T follicular helper cell (primary cell): ENCODE measurements around the gene MYO5B.

Experiments
- DNase-seq: peaks from one replicate; pipeline ENCODE4 v3.0.0-alpha.2; 2020; ENCODE audit warnings: low read depth

MYO5B gene

DNA sequence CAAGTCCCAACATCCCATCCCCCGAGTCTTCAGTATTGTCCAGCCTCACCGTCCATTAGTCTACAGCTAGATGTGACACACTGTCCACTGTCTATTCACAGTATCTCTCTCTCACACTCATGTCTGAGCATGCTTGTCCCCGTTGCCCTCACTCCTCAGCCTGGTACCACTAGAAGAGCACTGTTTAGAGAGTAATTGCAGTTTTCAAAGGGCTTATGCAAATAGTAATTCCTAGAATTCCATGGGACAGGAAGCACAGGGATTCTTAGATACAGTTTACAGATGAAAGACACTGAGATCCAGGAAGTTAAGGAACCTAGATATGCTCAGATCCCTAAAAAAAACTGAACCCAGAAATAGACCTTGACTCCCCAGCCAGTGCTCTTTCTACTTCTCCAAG lies 125.5 kb downstream of the MYO5B start:
- DNase-seq: no peak

GRCh38 chr18:50065527-50065926 lies 129.4 kb downstream of the MYO5B start:
- DNase-seq: no peak

GRCh38 chr18:50065039-50065438 lies 129.9 kb downstream of the MYO5B start:
- DNase-seq: no peak

GRCh38 chr18:50061876-50062517 lies 132.9 kb downstream of the MYO5B start:
- DNase-seq: no peak

DNA sequence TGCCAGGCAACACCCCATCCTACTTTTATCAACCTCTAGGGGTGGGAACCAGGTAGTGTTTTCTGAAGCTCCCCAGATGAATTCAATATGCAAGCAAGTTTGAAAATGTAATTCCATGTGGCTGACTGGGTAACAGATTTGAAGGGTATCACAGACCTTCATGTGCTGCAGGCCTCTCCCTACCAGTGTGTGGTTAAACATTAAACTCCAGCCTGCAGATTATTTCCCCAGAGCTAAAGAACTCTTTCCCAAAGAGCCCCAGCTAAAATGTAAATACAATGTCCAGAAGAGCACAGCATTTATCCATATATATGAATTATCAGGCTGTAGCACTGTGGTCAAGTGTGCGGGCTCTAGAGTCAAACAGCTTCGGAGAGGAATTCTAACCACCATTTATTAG lies 134.1 kb downstream of the MYO5B start:
- DNase-seq: no peak

DNA sequence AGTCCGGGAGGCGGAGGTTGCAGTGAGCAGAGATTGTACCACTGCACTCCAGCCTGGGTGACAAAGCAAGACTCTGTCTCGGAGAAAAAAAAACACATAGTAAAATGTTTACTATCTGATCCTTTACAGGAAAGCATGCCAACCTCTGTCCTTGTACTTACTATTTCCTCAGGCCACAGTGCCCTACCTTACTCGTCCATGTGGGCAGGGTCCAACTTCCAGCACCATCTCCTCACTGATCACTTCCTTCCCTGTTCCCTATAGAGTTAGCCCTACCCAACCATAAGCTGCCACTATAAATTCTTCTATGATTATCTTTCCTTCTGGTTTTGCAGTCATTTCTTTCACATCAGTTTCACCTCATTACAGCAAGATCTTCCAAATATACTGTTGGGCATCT lies 136.2 kb downstream of the MYO5B start:
- DNase-seq: no peak

- no peak for DNase-seq
Observed at GRCh38 chr18:50057009-50057408, 137.9 kb downstream of the MYO5B start.

DNA sequence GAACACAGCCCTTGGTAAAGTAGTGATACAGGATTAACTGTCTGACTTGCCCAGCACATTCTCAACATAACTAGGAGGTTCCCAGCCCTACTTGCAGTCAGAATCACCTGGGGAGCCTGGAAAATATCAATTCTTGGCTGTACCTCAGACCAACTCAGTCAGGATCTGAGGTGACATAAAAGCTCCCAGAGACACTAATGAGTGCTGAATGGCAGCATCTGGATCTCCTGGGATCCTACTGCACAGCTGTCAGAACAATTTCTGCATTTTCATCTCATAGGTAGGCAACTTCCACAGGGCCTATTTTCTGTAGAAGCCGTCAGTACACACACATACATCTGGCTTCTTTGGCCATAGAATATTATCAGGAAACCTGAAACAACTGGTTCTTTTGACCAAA lies 138.8 kb downstream of the MYO5B start:
- DNase-seq: no peak

- no peak for DNase-seq
Observed at GRCh38 chr18:50055488-50055887, 139.5 kb downstream of the MYO5B start.

GRCh38 chr18:50053111-50053510 lies 141.8 kb downstream of the MYO5B start:
- DNase-seq: no peak

GRCh38 chr18:50051288-50051687 lies 143.7 kb downstream of the MYO5B start:
- DNase-seq: no peak

DNA sequence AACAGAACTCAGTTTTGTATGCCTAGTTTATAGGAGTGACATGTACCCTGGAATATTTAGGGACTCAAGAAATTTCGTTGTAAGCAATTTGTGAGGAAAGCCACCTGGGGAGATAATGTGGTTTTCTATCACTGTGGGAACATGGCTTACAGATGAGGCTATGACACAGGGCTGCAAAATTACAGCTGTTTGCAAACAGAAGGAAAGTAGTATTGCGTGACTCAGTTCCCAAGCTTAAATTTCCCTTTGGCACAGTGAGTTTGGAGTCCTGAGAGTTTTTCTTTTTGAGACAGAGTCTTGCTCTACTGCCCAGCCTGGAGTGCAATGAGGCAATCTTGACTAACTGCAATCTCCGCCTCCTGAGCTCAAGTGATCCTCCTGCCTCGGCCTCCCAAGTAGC lies 149.8 kb downstream of the MYO5B start:
- no peak for DNase-seq

DNA sequence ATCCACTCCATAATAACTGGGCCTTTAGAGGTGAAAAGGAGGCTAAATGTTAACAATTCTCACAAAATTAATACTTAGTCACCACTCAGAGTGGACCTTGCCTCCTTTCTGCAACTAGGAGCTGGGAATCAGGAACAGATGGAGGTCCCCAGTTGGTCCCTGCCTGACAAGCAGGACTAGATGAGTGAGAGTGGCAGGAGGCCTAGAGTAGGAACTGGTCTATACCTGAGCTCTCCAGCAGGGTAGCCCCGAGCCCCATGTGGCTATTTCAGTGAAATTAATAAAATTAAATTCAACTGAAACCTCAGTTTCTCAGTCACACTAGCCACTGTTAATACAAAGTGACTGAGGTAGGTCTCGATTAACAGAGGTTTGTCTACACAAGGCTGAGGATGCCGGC lies 150.5 kb downstream of the MYO5B start:
- no peak for DNase-seq

- DNase-seq: no peak
Observed at GRCh38 chr18:50042611-50043010, 152.3 kb downstream of the MYO5B start.

- DNase-seq: no peak
Observed at GRCh38 chr18:50039746-50040145, 155.2 kb downstream of the MYO5B start.

GRCh38 chr18:50038448-50038847 lies 156.5 kb downstream of the MYO5B start:
- no peak for DNase-seq

DNA sequence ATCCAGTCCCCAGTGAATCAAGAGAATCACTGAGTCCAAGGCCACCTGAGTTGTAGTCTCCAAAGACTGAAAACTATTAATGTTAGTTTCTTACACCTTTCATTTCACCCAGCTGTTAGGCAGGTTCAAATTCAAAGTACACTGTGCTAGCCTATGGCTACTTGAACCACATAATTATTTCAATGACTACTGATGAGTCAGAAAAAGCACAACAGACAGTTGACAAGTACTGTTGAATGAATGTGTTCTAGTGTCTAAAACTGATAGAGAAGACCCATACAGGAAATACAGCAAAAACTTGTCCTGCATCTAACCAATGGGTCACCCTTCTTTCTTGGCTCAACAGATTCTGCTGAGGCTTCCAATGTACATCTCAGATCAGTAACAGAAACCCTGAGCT lies 160.9 kb downstream of the MYO5B start:
- no peak for DNase-seq

GRCh38 chr18:50033004-50033403 lies 161.9 kb downstream of the MYO5B start:
- no peak for DNase-seq

DNA sequence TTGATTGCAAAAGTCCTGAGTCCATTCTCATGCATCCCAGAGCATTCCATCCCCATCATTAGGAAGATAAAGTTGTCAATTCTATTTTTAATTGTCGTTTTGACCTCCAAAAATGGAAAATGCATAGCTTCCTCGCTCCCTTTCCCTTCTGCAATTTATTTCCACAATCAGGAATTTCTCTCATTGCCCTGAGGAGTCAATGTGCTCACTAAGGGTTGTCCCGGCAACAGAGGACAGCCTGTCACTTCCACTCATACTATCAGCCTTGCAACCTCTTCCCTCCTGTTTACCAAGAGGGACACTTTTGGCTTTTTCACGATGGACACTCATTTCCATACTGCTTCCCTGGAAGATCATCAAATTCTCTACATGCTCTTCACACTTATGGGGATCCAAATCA lies 164.8 kb downstream of the MYO5B start:
- DNase-seq: no peak

- DNase-seq: no peak
Observed at GRCh38 chr18:50027996-50028395, 167.0 kb downstream of the MYO5B start.

DNA sequence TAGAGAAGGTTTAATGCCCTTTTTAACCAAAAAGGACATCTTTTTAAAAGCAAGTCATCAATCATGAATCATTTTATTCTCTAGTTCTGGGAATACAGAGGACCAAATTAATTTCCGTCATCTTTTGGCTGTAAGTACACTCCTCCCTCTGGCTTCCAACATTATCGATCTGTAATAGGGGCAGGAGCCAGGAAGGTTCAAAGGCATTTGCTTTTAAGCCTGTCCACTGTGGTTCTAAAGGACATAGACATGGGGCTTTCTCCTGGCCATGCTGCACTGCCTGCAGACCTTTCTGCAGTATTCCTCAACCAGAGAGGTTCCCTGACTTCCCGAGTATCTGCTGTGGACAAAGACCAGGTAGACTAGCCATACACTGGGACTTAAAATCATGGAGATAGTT lies 170.5 kb downstream of the MYO5B start:
- DNase-seq: no peak

- DNase-seq: no peak
Observed at GRCh38 chr18:50022985-50023384, 172.0 kb downstream of the MYO5B start.

GRCh38 chr18:50014606-50015005 lies 180.3 kb downstream of the MYO5B start:
- no peak for DNase-seq

DNA sequence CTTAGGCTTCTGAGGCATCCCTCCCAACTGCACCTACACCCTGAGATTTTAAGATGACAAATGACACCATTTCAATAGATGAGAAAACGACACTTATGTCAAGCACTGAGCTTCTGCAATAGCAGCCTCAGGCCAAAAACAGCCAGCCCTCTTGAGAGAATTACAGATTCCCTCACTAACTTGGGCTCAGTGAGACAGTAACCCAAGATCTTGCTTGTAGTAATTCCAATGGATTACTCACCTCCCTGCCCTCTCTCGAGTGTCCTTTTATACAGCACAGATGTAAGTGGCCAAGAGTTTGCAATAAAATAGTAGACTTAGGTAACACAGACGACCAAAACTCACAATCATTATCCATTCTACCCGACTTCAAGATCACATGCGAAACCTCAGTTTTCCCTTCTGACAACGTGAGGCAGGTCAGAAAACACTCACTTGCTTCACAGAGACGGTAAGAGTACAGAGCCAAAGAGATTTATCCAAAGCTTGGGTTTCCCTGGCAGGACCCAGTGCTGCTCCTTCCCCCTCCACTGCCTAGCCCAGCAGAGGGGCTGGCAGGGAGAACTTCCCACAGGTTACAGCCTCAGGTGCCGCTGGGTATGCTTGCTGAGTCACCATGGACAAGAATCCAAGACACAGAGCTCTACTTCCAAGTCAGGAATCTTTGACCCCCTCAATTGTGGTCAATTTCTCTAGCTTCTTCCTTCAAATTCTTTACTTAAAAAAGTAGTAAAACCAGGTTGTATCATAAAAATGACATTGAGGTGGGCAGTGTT lies 181.4 kb downstream of the MYO5B start:
- no peak for DNase-seq
